Upper lobe of left lung (tissue), 4 donors: ENCODE measurements around the gene DPP10.

Experiments
- POLR2A ChIP-seq, 4 donors: fragments of 450-650 bp; IDR thresholded peaks; one replicate each; pipeline ENCODE4 v1.5.1; 2016 to 2017; ENCODE audit warnings: antibody characterized with exemption in 4 of 4, mild to moderate bottlenecking in 2 of 4
- POLR2AphosphoS5 ChIP-seq, 2 donors: sonication (generic); formaldehyde crosslinking; IDR thresholded peaks; one replicate each; pipeline ENCODE4 v1.5.1; 2017; ENCODE audit warnings: antibody characterized with exemption in 2 of 2
- TF ChIP-seq, protein P1 (sequence below), 6 experiments: fragments of 450-650 bp in 4 of 6; fragments of 200-600 bp in 2 of 6; sonication (generic) in 2 of 6; IDR thresholded peaks; one replicate each; pipeline ENCODE4 v1.5.1; 2016 to 2019; ENCODE audit warnings: antibody characterized with exemption in 6 of 6

GRCh38 chr2:114728372-114728771, 285.9 kb downstream of the DPP10 start:
- TF ChIP-seq POLR2AphosphoS5 (IDR thresholded peaks at IDR 0.05) (no peak), POLR2A (IDR thresholded peaks at IDR 0.05) (no peak)
- TF ChIP-seq, protein P1, sequence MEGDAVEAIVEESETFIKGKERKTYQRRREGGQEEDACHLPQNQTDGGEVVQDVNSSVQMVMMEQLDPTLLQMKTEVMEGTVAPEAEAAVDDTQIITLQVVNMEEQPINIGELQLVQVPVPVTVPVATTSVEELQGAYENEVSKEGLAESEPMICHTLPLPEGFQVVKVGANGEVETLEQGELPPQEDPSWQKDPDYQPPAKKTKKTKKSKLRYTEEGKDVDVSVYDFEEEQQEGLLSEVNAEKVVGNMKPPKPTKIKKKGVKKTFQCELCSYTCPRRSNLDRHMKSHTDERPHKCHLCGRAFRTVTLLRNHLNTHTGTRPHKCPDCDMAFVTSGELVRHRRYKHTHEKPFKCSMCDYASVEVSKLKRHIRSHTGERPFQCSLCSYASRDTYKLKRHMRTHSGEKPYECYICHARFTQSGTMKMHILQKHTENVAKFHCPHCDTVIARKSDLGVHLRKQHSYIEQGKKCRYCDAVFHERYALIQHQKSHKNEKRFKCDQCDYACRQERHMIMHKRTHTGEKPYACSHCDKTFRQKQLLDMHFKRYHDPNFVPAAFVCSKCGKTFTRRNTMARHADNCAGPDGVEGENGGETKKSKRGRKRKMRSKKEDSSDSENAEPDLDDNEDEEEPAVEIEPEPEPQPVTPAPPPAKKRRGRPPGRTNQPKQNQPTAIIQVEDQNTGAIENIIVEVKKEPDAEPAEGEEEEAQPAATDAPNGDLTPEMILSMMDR (IDR thresholded peaks at IDR 0.05), result no peak
